GM19438 (cell line): ENCODE results near the gene PCDH1.

Experiments used
- ATAC-seq: cut with Tn5 transposase; IDR thresholded peaks from one replicate; pipeline ENCODE4 v1.9.1; 2021; ENCODE audit warnings: low read depth; ENCODE audit not compliant: unreplicated experiment

PCDH1 gene

GRCh38 chr5:141857226-141857625 lies 21.0 kb downstream of the PCDH1 start:
- ATAC-seq: no peak

- no peak for ATAC-seq
These were observed 22.0 kb downstream of the PCDH1 start for GRCh38 chr5:141856037-141856790.

GRCh38 chr5:141855265-141856036 lies 22.8 kb downstream of the PCDH1 start:
- ATAC-seq: no peak

GRCh38 chr5:141853895-141854626 lies 24.1 kb downstream of the PCDH1 start:
- no peak for ATAC-seq

GRCh38 chr5:141852448-141852847 lies 25.8 kb downstream of the PCDH1 start:
- no peak for ATAC-seq

GRCh38 chr5:141851195-141851874 lies 26.9 kb downstream of the PCDH1 start:
- no peak for ATAC-seq

GRCh38 chr5:141850786-141851185 lies 27.4 kb downstream of the PCDH1 start:
- no peak for ATAC-seq

- ATAC-seq: no peak
These were observed 27.9 kb downstream of the PCDH1 start for GRCh38 chr5:141850244-141850768.

GRCh38 chr5:141849415-141850243 lies 28.6 kb downstream of the PCDH1 start:
- peak; percentile 89 for ATAC-seq

- ATAC-seq: peak; percentile 27
These were observed 29.3 kb downstream of the PCDH1 start for GRCh38 chr5:141848744-141849414.

- ATAC-seq: no peak
These were observed 32.2 kb downstream of the PCDH1 start for GRCh38 chr5:141846031-141846430.

- ATAC-seq: no peak
These were observed 32.8 kb downstream of the PCDH1 start for GRCh38 chr5:141845371-141845851.

GRCh38 chr5:141844414-141845097 lies 33.7 kb downstream of the PCDH1 start:
- ATAC-seq: no peak

GRCh38 chr5:141843156-141843927 lies 34.9 kb downstream of the PCDH1 start:
- ATAC-seq: no peak

- ATAC-seq: no peak
These were observed 36.6 kb downstream of the PCDH1 start for GRCh38 chr5:141841378-141842180.

- ATAC-seq: no peak
These were observed 37.3 kb downstream of the PCDH1 start for GRCh38 chr5:141840826-141841360.
